ENCODE results near the gene SRGAP3. TPM values are rescaled to one million over a fixed set of nuclear protein-coding genes. Genes with fewer than 3 reads are reported as not detected.

SRGAP3 gene
- total and polyA plus RNA-seq, 2 experiments from 2014 or later, result 7.4 to 8.3 TPM

- Histone ChIP-seq H4K20me1 (ENCODE audit: insufficient read depth, poor library complexity, severe bottlenecking) (no peaks in the 10 kb centered on the region), H3K27ac (no peak overlapping the region), H3K36me3 (replicated peaks; ENCODE audit: insufficient read depth, low read depth) (no peaks in the 10 kb centered on the region), H3K4me1 (ENCODE audit: insufficient read depth) (peaks cover 9% of the 10 kb centered on the region), H3K9me3 (ENCODE audit: low read depth) (no peaks in the 10 kb centered on the region), H3K27me3 (no peaks in the 10 kb centered on the region), H3K9me2 (replicated peaks; ENCODE audit: insufficient read depth) (no peaks in the 10 kb centered on the region), H3K79me2 (no peaks in the 10 kb centered on the region), H3K4me3 (no peak overlapping the region), H2AFZ (no peak overlapping the region), H3K4me2 (no peak overlapping the region)
- 97% methylated on average over 4 of the region's 4 CpGs for WGBS (ENCODE audit: low lambda C conversion rate, missing lambda C conversion rate)
- DNase-seq (ENCODE audit: low spot score), result no peak
- no peak for TF ChIP-seq CTCF (IDR thresholded peaks at IDR 0.05; ENCODE audit: poor library complexity)
- TF ChIP-seq EZH2phosphoT487 (IDR thresholded peaks at IDR 0.05; ENCODE audit: low read depth, severe bottlenecking, unreplicated experiment), result no peak
- no peak for TF ChIP-seq EZH2 (IDR thresholded peaks at IDR 0.05; ENCODE audit: borderline replicate concordance)
Measured at GRCh38 chr3:9139366-9139765, 110.1 kb downstream of the SRGAP3 start.

- TF ChIP-seq EZH2phosphoT487 (IDR thresholded peaks at IDR 0.05; ENCODE audit: low read depth, severe bottlenecking, unreplicated experiment), result no peak
- TF ChIP-seq EZH2 (IDR thresholded peaks at IDR 0.05; ENCODE audit: borderline replicate concordance), result no peak
- TF ChIP-seq CTCF (IDR thresholded peaks at IDR 0.05; ENCODE audit: poor library complexity), result no peak
- no peak for DNase-seq (ENCODE audit: low spot score)
- Histone ChIP-seq H3K27ac (no peak overlapping the region), H3K79me2 (no peaks in the 10 kb centered on the region), H4K20me1 (ENCODE audit: insufficient read depth, poor library complexity, severe bottlenecking) (no peaks in the 10 kb centered on the region), H3K9me3 (ENCODE audit: low read depth) (no peaks in the 10 kb centered on the region), H3K4me2 (no peak overlapping the region), H3K4me1 (ENCODE audit: insufficient read depth) (peaks cover 16% of the 10 kb centered on the region), H3K27me3 (no peaks in the 10 kb centered on the region), H3K4me3 (no peak overlapping the region), H2AFZ (no peak overlapping the region), H3K9me2 (replicated peaks; ENCODE audit: insufficient read depth) (no peaks in the 10 kb centered on the region), H3K36me3 (replicated peaks; ENCODE audit: insufficient read depth, low read depth) (no peaks in the 10 kb centered on the region)
- 65% methylated on average over 4 of the region's 4 CpGs for WGBS (ENCODE audit: low lambda C conversion rate, missing lambda C conversion rate)
Measured at GRCh38 chr3:9137676-9138075, 111.8 kb downstream of the SRGAP3 start.

- Histone ChIP-seq H3K27ac (no peak overlapping the region), H3K79me2 (no peaks in the 10 kb centered on the region), H3K9me3 (ENCODE audit: low read depth) (no peaks in the 10 kb centered on the region), H3K27me3 (no peaks in the 10 kb centered on the region), H3K4me1 (ENCODE audit: insufficient read depth) (peaks cover 16% of the 10 kb centered on the region), H3K9me2 (replicated peaks; ENCODE audit: insufficient read depth) (no peaks in the 10 kb centered on the region), H4K20me1 (ENCODE audit: insufficient read depth, poor library complexity, severe bottlenecking) (no peaks in the 10 kb centered on the region), H3K4me3 (no peak overlapping the region), H2AFZ (no peak overlapping the region), H3K36me3 (replicated peaks; ENCODE audit: insufficient read depth, low read depth) (no peaks in the 10 kb centered on the region), H3K4me2 (peak overlapping the region; percentile 85)
- no peak for DNase-seq (ENCODE audit: low spot score)
- no peak for TF ChIP-seq EZH2phosphoT487 (IDR thresholded peaks at IDR 0.05; ENCODE audit: low read depth, severe bottlenecking, unreplicated experiment)
- no peak for TF ChIP-seq CTCF (IDR thresholded peaks at IDR 0.05; ENCODE audit: poor library complexity)
- 91% methylated on average over 12 of the region's 12 CpGs for whole genome bisulfite sequencing (ENCODE audit: low lambda C conversion rate, missing lambda C conversion rate)
Measured at GRCh38 chr3:9136746-9137465, 112.5 kb downstream of the SRGAP3 start.

Data from hepatocyte (in vitro differentiated cells).